ENCODE results near the gene C1QTNF1. TPM values are rescaled to one million over a fixed set of nuclear protein-coding genes. Genes with fewer than 3 reads are reported as not detected.

Gene C1QTNF1, protein sequence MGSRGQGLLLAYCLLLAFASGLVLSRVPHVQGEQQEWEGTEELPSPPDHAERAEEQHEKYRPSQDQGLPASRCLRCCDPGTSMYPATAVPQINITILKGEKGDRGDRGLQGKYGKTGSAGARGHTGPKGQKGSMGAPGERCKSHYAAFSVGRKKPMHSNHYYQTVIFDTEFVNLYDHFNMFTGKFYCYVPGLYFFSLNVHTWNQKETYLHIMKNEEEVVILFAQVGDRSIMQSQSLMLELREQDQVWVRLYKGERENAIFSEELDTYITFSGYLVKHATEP
- not detected for polyA plus RNA-seq

DNA sequence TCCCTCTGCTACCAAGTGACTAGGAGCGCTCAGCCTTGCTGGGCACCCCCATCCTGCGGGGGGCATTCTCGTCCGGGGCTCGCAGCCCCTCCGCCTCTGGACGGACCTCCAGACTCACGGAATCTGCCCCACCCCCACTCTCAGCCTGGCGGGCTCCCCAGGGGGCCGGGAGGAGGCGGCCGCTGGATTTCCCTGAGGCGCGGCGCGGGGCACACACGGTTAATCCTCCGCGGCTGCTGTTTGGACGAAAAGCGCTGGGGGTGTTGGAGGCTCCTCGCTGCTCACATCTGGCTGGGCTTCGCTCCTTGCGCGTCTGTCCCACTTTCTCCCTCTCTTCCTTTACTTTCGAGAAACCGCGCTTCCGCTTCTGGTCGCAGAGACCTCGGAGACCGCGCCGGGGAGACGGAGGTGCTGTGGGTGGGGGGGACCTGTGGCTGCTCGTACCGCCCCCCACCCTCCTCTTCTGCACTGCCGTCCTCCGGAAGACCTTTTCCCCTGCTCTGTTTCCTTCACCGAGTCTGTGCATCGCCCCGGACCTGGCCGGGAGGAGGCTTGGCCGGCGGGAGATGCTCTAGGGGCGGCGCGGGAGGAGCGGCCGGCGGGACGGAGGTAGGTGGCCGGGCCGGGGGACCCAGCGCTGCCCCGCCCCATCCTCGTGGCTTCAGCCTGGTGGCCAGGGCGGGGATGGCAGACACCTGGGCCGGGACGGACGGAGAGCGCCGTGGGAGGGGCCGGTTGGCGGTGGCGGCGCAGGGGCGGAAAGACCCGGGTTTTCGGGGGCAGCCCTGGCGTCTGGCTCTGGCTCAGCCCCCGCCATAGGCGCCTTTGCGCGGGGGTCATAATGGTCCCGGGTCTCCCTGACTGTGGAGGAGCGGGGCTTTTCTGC lies at the start of gene C1QTNF1:
C1QTNF1 (plus strand) TSS at position 284 of the 886 bp plus-strand sequence. CDS start 19,800 bp downstream, outside the sequence.
- peaks cover 0 to 5% (median 3%) of the 10 kb centered on the region in 3 donors for H3K4me1 Mint-ChIP-seq
- peaks cover 41% of the 10 kb centered on the region for H3K27me3 Mint-ChIP-seq
- H3K36me3 Mint-ChIP-seq: peaks cover 2% of the 10 kb centered on the region
- H3K9me3 Mint-ChIP-seq: no peaks in the 10 kb centered on the region
- H3K27ac Mint-ChIP-seq: peak within 1 kb of the TSS in 1 of 3 donors; percentile 67
- H3K4me3 Mint-ChIP-seq: peak within 1 kb of the TSS; percentile 22 to 93 (median 82)

DNA sequence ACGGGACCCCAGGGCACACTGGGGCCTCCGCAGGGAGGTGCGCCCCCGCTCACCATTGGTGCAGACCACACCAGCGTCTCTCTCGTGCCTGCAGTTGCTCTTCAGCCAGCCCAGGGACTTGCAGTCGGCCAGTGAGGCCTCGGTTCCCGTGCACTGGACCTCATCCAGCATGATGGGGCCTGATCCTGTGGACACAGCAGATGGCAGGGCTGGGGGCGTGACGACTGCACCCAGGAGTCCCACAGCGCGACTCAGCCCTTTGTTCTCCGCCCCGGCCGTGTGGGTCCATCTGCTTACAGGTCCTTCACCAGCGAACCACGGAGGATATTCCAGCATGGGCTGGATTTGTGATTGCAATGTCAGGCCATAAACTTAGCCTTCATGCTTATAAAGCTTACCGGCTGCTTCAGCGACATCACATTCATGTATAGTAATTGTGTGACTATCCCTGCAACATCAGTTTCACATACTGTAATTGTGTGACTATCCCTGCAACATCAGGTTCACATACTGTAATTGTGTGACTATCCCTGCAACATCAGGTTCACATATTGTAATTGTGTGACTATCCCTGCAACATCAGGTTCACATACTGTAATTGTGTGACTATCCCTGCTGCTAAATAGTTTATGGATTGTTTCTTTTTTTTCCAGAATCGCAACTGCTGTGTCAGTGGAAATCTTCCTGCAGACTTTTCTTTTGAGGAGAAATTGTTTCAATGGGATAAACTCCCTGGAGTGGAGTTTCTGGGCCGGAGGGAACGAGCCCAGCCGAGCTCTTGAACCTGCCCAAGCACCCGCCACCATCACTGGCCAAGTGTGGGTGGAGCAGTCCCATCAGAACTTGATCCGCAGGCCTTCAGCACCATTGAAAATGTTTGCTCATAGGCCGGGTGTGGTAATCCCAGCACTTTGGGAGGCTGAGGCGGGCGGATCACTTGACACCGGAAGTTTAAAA lies 49.1 kb upstream of the C1QTNF1 start:
- Mint-ChIP-seq H3K36me3 (no peaks in the 10 kb centered on the region), H3K4me3 (no peak overlapping the region), H3K27ac (no peak overlapping the region), H3K4me1 (peaks cover 12 to 16% (median 16%) of the 10 kb centered on the region in 3 donors), H3K27me3 (peaks cover 9% of the 10 kb centered on the region), H3K9me3 (no peaks in the 10 kb centered on the region)

DNA sequence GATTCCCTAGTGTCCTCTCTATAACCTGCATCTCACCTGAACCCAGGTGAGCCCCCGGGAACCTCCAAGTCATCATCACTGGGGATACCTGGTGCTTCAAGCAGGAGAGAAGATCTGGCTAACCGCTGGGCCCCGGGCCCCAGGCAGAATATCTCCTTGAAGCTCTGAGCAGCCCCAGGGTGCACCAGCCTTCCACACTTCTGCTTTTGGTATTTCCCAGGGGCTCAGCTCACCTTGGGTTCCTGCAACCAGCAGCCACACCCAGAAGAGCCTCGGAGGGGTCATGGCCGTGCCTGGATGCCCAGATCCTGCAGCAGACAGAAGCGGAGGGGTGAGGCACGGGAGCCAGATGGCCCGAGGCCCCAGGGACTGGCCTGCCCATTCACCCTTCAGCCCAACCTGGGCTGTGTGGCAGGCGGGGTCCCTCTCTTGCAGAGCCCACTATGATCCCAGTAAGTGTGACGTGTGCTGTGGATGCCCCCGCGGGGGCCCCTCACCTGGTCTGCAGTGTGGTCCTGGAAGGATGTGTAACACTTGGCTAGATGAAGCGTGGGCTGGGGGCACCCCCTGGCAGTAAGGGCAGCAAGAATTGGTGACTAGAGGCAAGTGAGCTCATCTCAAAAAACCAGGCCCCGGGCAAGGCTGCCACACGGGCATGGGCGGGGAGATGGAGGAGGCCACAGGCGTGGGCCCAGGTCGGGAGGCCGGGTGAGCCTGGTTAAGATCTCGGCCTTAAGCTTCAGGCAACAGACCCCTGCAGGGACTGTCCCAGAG lies 46.9 kb upstream of the C1QTNF1 start:
- Mint-ChIP-seq H3K27ac (peak overlapping the region in 2 of 3 donors; percentile 57 to 85), H3K36me3 (no peaks in the 10 kb centered on the region), H3K4me3 (peak overlapping the region in 2 of 4 donors; percentile 70 to 83), H3K27me3 (peaks cover 3% of the 10 kb centered on the region), H3K9me3 (no peaks in the 10 kb centered on the region), H3K4me1 (peaks cover 6 to 11% (median 10%) of the 10 kb centered on the region in 3 donors)

DNA sequence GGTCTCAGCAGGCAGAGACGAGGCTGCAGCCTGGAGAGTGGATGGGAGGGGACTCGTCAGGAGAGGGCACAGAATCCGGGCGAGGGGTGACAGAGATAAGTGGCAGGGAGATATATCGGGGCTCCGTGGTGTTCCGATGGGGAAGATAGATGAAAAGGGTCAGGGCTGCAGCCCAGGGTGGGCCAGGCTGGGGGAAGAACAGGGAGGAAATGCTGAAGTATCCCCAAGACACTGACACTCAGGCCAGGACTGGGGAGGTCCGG lies 46.4 kb upstream of the C1QTNF1 start:
- peaks cover 6 to 11% (median 10%) of the 10 kb centered on the region in 3 donors for H3K4me1 Mint-ChIP-seq
- H3K27me3 Mint-ChIP-seq: peaks cover 1% of the 10 kb centered on the region
- H3K4me3 Mint-ChIP-seq: peak overlapping the region in 1 of 4 donors; percentile 57

DNA sequence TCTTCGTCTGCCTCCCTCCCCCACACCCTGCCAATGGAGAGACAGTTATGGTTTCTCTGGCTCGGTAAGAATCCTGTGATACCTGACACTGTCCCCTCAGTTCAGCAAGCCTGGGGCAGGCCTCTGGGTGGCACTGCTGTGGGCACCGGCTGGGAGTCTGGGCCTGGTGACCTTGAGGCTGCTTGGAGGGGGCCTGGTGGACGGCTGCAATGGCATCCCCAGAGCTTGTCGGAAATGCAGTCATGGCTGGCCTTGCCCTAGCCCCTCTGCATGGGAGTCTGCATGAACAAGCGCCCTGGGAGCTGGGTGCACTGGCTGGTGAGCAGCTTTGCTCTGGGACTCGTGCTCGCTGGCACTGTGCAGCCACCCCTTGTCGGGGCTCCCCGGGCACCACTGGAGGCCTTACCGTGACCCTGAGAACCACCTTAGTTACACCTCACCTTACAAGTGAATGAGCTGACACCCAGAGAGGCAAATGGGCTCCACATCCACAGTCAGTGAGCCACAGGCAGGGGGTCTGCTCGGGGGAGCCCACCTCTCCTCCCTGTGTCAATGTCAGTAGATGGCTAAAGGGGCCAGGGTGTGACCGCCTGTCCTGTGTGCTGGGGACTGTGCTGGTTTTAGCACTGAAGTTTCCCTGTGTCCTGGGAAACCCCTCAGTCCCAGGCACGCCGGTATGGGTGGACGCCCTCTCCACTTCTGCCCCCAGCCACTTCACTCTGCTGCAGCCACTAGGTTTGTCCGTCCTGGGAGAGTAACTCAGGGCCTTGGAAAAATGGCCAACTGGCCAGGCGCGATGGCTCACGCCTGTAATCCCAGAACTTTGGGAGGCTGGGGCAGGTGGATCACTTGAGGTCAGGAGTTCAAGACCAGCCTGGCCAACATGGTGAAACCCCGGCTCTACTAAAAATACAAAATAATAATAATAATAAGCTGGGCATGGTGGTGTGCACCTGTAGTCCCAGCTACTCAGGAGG lies 45.7 kb upstream of the C1QTNF1 start:
- Mint-ChIP-seq H3K36me3 (no peaks in the 10 kb centered on the region), H3K4me1 (peaks cover 6 to 11% (median 10%) of the 10 kb centered on the region in 3 donors), H3K9me3 (no peaks in the 10 kb centered on the region), H3K27ac (no peak overlapping the region), H3K4me3 (no peak overlapping the region), H3K27me3 (no peaks in the 10 kb centered on the region)

More for the DNA sequence above, 46.4 kb upstream of the C1QTNF1 start:
- no peaks in the 10 kb centered on the region for H3K36me3 Mint-ChIP-seq
- H3K27ac Mint-ChIP-seq: no peak overlapping the region
- H3K9me3 Mint-ChIP-seq: no peaks in the 10 kb centered on the region

DNA sequence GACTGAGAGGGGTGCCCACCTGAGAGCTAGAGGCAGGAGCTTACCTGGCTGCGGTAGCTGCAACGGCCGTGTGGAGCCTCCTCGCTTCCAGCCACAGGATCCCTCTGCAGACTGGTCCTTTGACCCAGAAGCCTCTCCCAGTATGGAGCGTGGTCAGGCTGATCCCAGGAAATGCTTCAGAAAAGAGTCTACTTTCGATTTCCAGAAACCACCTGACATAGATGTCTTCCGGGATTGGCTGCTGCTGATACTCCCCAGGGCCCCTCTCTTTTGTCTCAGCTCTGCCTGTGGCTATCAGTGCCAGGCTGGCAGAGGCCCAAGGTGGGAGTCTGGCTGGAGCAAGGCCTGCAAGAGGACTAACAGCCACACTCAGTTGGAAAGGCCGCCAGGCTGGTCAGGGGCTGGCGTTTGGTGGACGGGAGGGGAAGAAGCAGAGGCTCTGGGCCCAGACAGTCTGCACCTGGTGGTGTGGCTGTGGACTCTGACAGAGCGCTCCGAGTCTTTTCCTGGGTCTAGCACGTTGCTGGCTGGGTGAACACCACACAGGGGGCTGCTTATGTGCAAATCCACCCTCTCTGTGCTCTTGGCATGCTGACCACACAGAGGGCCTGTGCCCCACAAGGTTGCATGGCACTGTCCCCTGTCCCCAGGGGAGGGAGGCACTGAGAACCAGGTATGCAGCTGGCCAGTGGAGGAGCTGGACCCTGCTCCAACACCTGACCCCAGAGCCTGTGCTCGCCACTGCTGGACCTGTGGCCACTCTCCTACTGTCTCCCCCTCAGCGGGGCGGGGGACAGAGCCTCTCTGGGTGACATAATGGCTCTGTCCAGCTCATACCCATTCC lies 44.0 kb upstream of the C1QTNF1 start, which contains the start of gene LGALS3BP:
LGALS3BP (minus strand) TSS at position 144 of the 844 bp plus-strand sequence. CDS start 2,732 bp downstream, outside the sequence.
- H3K4me1 Mint-ChIP-seq: peaks cover 6 to 11% (median 10%) of the 10 kb centered on the region in 3 donors
- H3K9me3 Mint-ChIP-seq: no peaks in the 10 kb centered on the region
- no peaks in the 10 kb centered on the region for H3K36me3 Mint-ChIP-seq
- H3K27ac Mint-ChIP-seq: no peak within 1 kb of the TSS
- H3K4me3 Mint-ChIP-seq: peak within 1 kb of the TSS in 1 of 4 donors; percentile 12
- H3K27me3 Mint-ChIP-seq: no peaks in the 10 kb centered on the region

DNA sequence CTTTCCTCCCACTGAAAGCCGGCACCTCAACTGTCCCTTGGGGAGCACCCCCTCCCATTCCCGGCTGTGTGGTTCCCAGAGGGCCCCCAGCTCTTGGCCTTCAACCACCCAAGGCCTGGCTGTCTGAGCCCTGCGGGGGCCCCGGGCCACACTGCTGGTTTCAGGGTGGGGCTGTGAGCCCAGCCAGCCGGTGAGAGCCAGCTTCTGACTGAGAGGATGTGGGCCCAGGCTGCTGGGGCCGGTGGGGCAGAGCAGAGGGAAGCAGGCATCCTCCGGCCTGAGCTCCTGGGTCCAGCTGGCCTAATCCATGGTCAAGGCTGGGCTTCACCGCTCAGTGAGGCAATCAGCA lies 43.4 kb upstream of the C1QTNF1 start:
- Mint-ChIP-seq H3K36me3 (no peaks in the 10 kb centered on the region), H3K9me3 (no peaks in the 10 kb centered on the region), H3K4me3 (no peak overlapping the region), H3K4me1 (peaks cover 6 to 11% (median 7%) of the 10 kb centered on the region in 3 donors), H3K27me3 (no peaks in the 10 kb centered on the region), H3K27ac (no peak overlapping the region)

DNA sequence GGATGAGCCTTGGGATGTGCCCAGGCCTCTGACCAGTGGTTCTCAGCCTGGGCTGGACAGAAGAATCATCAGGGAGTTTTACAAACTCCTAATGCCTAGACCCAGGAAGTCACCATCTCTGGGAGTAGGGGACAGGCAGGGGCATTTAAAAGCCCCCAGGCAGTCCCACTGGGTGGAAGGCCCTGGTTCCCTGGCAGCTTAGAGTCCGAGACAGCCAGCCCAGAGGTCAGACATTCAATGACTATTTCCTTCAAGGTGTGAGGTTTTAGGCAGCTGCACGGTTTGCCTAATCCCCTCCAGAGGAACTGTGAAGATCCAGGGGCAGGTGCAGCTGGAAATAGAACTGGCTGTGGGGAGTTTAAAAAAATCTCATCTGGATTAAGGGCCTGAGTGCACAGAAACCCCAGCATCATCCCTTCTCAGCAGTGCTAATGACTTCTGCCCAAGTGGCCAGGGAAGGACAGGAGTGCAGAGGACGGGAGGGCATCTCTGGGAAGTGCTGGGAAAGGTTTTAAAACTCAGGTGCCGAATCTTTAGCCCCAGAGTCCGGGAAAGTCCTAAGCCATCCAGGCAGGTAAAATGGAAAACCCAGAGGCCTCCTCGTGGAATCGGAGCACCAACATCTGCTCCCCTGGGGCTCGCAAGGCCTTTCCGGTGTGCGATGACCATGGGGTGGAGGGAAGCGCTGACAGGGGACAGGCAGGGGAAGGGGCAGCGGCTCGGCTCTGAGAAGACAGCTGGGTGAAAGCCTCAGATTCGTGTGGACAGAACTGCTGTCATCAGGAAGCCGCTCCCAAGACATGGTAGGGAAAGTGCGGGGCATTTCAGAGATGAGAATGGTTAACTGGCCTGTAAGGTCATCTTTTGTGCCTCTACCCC lies 42.7 kb upstream of the C1QTNF1 start:
- Mint-ChIP-seq H3K9me3 (no peaks in the 10 kb centered on the region), H3K36me3 (no peaks in the 10 kb centered on the region), H3K4me3 (no peak overlapping the region), H3K4me1 (peaks cover 12 to 17% (median 13%) of the 10 kb centered on the region in 3 donors), H3K27me3 (peaks cover 6% of the 10 kb centered on the region), H3K27ac (peak overlapping the region in 1 of 3 donors; percentile 62)

DNA sequence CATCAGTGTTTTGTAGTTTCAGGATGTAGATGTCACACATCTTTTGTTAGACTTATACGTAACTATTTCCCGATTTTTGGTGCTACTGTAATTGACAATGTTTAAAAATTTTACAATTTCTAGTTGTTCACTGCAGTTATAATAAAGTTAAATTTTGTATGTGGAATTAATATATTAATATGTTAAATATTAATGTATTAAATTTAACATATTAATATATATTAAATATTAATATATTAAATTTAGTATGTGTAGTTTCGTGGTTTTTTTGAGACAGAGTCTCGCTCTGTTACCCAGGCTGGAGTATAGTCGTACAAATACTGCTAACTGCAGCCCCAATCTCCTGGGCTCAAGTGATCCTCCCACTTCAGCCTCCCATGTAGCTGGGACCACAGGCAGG lies 38.6 kb upstream of the C1QTNF1 start:
- Mint-ChIP-seq H3K4me1 (peaks cover 14% of the 10 kb centered on the region in 3 donors), H3K4me3 (no peak overlapping the region), H3K27me3 (peaks cover 12% of the 10 kb centered on the region), H3K36me3 (peaks cover 2% of the 10 kb centered on the region), H3K27ac (no peak overlapping the region), H3K9me3 (no peaks in the 10 kb centered on the region)

DNA sequence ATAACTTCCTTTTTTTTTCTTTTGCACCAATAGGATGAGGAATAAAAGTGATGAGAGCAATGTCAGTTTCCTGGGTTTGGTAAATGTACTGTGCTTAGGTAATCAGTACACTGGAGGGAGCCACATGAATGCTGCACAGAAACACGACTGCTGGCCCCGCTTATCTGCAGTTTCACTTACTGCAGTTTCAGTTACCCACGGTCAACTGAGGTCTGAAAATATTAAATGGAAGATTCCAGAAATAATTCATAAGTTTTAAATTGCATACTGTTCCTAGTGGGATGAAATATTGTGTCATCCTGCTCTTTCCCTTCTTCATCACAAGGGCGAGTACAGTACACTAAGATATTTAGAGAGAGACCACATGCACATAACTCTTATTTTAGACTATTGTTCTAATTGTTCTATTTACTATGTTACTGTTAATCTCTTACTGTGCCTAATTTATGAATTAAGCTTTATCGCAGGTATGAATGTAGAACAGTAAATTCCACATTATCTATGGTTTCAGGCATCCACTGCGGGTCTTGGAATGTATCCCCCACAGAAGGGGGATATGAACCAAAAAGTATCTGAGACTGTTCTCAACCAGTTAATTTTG lies 37.8 kb upstream of the C1QTNF1 start:
- H3K4me3 Mint-ChIP-seq: peak overlapping the region in 1 of 4 donors; percentile 75
- H3K9me3 Mint-ChIP-seq: no peaks in the 10 kb centered on the region
- peaks cover 12% of the 10 kb centered on the region for H3K27me3 Mint-ChIP-seq
- H3K4me1 Mint-ChIP-seq: peaks cover 14% of the 10 kb centered on the region in 3 donors
- peaks cover 3% of the 10 kb centered on the region for H3K36me3 Mint-ChIP-seq
- H3K27ac Mint-ChIP-seq: no peak overlapping the region

DNA sequence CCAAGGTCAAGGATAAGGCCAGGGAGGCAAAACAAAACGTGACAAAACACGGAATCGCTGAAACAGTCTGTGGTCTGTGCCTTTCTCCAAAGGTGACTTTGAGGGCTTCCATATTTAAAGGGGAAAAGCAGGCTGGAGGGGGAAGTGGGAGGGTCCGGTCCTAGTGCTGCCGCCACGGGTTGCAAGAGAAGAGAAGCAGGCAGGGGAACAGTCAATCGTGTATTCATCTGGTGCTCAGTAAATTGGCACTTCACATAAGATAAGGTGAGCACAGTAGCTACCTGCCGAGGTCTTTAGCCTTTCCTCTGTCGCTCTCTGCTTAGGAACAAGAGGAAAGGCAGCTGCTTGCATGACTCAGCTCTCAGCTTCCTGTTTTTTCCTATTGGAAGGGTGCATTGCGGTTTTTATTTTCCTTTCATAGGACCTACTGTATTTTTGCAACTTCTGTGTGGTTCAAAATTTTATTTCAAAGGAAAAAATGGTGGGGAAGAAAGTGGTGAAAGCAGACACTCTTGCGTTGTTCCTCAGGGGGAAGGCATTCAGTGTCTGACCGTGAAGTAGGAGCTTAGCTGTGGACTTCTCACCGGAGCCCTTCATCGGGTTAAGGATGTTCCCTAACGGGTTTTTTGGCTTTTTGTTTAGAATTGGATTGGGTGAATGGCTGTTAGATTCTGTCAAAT lies 37.2 kb upstream of the C1QTNF1 start:
- Mint-ChIP-seq H3K27ac (no peak overlapping the region), H3K9me3 (no peaks in the 10 kb centered on the region), H3K36me3 (peaks cover 3% of the 10 kb centered on the region), H3K4me1 (peaks cover 14% of the 10 kb centered on the region in 3 donors), H3K27me3 (peaks cover 12% of the 10 kb centered on the region), H3K4me3 (peak overlapping the region in 1 of 4 donors; percentile 75)

Measured in IgD-negative memory B cell (primary cell).